ENCODE results near the gene GNAZ.
"Not testable (repeated sequence)": the region's sequence is repeated elsewhere in the genome, so short reads cannot be mapped to it uniquely, and the experiment has no call there.

GNAZ gene

DNA sequence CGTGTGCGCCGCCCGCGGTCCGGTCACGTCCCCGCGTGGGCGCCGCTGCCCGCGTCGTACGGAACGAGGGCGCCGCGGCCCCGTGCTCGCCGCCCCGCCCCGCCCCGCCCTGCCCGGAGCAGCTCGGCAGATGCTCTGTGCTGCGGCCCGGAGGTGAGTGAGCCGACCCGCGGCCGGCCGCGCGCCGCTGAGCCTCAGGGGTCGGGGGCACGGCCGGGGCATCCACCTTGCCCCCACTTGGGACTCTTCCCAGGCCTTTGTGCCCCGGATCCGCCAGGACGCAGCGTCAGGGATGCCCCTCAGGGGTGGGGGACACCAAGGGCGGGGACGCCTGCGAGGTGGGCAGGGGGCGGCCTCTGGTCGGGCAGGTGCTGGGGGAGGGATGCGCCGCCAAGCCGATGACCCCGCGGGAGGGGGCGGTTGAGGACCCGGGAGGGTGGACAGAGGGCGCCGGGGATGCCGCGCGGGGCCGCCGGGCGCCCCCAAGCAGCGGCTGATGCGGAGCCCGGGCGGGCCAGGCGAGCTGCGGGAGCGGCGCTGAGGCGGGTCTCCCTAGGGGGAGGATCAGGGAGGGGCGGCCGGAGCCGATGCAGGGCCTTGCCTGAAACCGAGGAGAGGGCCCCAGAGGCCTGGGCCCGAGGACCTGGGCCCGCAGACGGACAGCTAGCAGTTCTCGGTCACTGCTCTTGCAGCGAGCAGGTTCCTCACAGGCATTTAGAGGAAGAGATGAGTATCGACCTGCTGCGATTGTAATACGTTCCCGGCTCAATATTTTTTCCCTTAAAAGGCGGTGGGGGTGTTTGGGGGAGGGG lies at the start of gene GNAZ:
GNAZ (plus strand) TSS at position 102 of the 812 bp plus-strand sequence. CDS start 25,177 bp downstream, outside the sequence.
- in situ Hi-C loops (cut with MboI; ENCODE audit: low sequenced_read_pairs), result no loop called here

DNA sequence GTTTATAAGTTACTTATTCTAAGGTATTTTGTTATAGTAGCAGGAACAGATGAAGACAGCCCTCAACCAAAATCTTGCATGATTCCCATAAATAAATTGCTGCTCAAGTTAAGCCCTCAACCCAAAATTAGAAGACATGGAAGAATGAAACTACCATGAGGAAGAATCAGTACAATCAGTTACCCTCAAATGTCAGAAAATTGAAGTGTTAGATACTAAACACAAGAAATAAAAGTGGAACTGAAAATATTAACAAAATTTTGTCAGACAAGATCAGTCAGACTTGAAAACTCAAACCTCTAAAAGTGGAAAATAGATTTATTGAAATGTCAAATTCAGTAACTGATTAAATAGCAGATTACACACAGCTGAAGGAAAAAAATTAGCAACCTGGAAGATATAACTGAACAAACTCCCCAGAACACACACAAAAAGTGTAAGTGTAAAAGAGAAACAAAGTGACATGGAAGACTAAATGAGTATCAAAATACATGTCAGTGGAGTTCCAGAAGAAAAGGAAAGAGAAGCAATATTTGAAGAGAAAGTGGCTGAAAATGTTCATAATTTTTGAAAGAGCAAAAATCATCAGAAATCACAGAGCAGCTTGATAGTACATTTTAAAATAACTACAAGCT lies 49.5 kb upstream of the GNAZ start:
- in situ Hi-C loops (cut with MboI; ENCODE audit: low sequenced_read_pairs), result no loop called here

DNA sequence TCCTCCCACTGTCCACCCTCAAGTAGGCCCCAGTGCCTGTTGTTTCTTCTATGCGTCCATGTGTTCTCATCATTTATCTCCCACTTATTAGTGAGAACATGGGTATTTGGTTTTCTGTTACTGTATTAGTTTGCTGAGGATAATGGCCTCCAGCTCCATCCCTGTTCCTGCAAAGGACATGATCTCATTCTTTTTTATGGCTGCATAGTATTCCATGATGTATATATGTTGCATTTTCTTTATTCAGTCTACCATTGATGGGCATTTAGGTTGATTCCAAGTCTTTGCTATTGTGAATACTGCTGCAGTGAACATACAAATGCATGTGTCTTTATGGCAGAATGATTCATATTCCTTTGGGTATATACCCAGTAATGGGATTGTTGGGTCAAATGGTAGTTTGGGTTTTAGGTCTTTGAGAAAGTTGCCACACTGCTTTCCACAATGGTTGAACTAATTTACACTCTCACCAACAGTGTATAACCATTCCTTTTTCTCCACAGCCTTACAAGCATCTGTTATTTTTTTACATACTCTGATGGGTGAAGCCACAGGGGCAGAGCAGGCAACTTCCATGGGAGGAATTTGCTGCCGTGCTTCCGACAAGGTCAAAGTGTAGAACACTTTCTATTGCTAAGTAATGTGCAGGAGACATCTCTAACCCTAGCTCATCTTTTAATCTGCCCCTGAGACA lies 48.5 kb upstream of the GNAZ start:
- in situ Hi-C loops (cut with MboI; ENCODE audit: low sequenced_read_pairs), result not testable (repeated sequence)

DNA sequence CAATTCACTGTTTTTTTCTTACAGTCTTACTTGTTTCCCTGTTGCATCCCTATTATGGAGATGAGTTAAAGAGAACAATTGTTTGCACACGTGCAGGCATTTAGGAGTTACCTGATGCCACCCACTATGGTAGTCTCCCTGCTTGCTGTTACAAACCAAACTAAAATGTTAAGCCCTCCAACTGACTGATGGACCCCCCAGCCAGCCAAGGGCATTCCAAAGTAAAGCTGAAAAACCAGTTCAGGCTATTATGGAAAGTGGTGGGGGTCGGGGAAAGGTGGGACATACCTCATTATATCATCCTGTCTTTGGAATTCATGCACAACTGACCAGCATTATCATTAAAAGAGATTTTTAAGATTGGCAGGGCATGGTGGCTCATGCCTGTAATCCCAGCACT lies 47.0 kb upstream of the GNAZ start:
- in situ Hi-C loops (cut with MboI; ENCODE audit: low sequenced_read_pairs), result no loop called here

DNA sequence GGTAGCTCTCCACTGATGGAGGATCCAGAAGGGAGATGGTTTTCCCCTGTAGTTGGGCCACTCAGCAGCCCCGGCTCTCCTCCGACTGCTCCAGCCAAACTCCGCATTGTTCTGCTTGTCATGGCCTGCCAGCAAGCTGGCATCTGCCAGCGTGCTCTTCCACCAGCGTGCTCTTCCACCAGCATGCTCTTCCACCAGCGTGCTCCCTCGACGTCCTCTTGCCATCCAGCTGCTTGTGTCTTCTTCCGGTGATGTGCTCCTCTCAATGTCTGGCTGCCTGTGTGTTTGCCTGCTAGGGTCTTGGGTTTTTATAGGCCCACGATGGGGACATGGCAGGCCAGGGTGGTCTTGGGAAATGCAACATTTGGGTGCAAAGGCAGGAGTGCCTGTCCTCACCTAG lies 43.5 kb upstream of the GNAZ start:
- in situ Hi-C loops (cut with MboI; ENCODE audit: low sequenced_read_pairs), result no loop called here

DNA sequence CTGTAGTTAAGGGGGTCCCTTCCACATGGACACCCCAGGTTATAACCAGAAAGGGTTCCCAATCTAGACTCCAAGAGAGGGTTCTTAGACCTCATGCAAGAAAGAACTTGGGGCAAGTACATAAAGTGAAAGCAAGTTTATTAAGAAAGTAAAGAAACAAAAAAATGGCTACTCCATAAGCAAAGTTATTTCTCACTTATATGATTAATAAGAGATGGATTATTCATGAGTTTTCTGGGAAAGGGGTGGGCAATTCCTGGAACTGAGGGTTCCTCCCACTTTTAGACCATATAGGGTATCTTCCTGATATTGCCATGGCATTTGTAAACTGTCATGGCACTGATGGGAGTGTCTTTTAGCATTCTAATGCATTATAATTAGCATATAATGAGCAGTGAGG lies 42.5 kb upstream of the GNAZ start:
- in situ Hi-C loops (cut with MboI; ENCODE audit: low sequenced_read_pairs), result not testable (repeated sequence)

DNA sequence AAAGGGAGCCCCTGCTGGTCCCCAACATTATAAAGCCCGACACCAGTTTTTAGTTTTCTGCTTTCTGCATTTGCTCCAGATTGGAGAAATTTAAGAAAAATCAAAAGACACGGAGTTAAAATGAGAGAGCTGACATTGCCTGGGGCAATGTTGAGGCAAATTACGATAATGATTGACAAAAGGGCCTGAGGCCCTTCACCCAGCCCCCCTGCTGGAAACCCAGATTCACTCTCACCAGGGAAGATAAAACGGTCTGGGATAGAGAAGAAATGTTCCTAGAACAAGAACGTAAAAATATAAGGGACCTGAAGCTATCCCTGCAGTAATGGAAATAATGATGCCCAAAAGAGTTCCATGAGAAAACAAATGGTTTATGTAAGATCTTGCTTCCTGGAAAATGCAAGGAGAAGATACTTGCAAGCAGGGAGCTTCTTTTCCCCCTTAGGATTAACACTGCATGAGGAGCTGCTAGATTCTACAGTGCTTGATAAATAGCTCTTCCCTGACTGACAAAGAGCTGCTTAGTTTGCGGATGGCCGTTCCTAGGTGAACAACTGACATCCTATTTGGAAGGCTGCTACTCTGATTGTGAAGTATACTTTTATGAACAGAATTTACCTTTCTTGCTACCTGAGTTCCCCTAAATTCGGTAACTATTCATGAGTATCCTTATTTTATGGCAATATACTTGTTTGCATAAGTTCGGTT lies 40.6 kb upstream of the GNAZ start:
- in situ Hi-C loops (cut with MboI; ENCODE audit: low sequenced_read_pairs), result no loop called here

DNA sequence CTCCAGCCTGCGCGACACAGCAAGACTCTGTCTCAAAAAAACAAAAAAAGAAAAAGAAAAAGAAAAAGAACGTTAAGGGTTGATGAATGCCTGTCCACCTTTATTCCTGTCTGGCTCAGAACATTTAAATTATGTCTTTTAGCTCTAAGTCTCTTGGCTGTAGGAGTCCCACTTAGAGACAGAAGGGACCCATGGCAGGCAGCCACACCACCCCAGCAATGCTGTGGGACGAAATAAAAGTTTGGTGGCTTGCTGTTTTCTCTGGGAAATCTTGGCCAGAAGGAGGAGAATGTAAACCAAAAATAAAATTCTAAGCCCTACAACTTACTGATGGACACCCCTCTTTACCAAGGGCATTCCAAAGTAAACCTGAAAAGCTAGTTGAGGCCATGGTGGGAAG lies 38.9 kb upstream of the GNAZ start:
- in situ Hi-C loops (cut with MboI; ENCODE audit: low sequenced_read_pairs), result no loop called here

DNA sequence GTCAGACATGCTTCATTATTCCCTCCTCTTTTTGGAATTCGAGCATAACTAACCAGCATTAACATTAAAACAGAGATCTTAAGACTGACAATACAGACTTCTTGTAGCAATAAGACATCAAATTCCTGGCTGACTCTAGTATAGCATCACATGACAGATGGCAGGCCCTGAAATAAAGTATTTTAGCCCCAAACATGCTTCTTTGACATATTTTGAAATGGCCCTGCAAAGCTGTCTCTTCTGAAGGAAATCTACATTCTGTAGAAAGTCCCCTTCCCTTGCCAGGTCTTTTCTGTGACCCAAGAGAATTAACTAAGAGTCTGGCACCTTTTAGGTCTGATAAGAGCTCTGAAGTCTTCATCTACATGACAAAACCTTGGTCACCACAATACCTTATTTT lies 38.5 kb upstream of the GNAZ start:
- in situ Hi-C loops (cut with MboI; ENCODE audit: low sequenced_read_pairs), result no loop called here

DNA sequence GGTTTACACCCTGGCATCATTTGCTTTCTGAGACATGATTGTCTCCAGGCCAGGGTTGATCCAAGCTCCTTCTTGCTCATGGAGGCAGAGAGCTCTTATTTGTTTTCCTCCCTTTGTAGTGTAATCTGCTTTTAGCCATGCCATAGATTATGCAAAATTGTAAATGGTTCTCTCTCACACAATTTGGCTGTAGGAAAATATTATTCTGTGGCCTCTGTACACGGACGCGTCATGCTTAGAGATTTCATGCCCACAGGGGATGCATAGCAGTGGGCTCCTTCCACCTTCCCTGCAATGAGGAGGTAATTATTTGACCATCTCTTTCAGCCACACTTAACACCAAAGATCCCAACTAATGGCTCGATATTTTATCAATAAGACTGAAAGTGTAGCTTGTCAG lies 37.7 kb upstream of the GNAZ start:
- in situ Hi-C loops (cut with MboI; ENCODE audit: low sequenced_read_pairs), result no loop called here

DNA sequence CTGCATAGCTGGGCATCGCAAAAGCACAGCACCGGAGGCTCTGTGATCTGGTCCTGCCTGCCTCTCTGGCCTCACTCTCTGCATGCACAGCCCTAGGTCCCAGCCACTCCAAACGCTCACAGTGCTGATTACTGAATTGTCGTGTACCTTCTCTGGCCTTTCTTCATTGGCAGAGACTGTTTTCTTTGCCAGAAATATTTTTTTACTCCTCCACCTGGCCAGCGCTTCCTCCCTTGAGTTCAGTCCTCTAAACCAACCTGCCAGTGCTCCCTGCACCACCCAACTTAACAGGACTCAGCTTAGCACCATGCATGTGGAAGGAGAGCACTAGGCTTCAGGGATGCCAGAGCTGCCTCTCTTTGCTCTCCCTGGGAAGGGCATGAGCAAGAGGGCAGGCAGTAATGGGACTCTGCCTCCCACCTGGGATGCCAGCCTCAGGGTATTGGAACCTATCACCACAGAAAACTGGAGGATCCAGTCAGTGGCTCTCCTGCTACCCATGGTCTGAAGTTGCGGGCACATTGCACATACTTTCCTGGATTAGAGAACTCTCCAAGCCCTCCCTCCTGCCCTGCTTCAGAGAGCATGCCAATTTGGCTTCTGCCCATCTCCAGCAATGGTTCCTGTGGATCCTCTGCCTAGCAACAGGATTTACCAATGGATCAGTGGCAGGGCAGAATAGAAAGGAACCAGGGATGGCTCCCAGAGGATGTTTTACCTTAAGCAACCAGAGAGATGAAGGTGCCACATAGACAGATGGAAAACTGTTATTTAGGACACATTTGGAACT lies 37.0 kb upstream of the GNAZ start:
- in situ Hi-C loops (cut with MboI; ENCODE audit: low sequenced_read_pairs), result no loop called here

DNA sequence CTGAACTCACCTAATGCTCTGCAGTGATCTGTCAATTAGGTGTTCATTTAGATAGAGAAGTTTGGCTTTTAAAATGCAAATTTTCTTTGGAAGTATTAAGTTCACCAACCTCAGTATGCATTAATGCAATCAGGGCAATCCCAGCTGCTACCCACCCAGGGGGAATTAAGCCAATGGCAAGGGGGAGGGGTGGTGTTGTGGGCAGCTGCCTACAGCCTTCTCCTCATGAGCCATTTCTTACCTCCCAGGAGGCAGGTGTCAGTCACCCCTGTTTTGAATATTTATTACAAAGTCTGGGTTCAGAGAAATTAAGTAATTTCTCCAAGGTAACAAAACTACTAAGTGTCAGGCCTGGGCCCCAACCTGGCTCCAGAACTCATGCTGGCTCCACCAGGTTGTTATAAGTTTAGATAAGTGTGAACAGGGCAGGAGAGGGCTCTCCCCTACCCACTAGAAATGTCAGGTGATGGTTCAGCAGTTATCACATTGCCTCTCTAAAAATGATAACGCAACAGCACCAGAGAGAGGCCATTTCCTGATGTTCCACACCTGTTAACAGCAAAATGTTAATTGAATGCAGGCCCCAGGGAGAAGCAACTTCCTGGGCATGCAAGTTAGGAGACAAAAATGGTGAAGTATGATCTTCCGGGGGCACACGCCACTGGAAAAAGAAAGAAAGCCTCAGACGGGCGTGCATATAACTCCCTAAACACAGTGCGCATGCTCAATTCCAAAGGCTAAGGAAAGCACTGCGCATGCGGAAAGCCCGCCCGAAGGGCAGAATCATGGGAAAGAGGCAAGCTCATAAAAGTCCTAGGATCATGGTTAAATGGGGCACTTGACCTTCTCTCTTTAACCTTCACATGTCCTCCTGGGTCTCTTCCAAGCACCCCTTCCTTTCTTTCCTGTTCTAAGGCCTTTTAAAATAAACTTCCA lies 35.4 kb upstream of the GNAZ start:
- in situ Hi-C loops (cut with MboI; ENCODE audit: low sequenced_read_pairs), result no loop called here

DNA sequence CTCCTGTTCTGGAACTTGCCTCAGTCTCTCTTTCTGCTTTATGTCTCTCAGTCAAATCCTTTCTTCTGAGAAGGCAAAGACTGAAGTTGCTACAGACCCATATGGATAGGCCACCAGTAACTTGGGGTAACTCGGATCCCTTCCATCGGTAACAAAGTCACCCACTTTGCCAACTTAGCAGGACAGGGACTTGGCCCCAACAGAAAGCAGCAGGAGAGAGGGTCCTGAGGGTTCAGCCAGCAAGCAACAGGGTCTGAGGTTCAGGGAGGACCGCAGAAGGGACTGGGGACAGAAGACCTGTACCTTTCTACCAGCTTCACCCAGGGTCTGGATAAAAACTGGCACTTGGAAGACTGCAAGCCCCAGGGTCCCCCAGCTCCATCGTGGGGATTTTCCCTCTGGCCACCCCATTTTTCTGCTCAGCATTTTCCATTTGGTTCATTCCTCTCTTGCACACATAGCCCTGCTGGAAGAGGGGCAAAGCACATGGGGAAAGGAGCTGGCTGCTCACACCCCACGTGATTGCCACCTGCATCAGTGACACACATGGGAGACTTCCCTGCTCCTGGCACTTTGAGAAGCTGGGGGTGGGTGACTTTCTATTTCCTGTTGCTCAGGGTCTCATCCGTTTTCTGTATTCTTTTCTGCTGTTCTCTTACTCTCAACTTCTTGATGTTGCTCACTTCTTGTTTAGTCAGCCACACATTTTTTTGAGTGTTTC lies 34.6 kb upstream of the GNAZ start:
- in situ Hi-C loops (cut with MboI; ENCODE audit: low sequenced_read_pairs), result no loop called here

DNA sequence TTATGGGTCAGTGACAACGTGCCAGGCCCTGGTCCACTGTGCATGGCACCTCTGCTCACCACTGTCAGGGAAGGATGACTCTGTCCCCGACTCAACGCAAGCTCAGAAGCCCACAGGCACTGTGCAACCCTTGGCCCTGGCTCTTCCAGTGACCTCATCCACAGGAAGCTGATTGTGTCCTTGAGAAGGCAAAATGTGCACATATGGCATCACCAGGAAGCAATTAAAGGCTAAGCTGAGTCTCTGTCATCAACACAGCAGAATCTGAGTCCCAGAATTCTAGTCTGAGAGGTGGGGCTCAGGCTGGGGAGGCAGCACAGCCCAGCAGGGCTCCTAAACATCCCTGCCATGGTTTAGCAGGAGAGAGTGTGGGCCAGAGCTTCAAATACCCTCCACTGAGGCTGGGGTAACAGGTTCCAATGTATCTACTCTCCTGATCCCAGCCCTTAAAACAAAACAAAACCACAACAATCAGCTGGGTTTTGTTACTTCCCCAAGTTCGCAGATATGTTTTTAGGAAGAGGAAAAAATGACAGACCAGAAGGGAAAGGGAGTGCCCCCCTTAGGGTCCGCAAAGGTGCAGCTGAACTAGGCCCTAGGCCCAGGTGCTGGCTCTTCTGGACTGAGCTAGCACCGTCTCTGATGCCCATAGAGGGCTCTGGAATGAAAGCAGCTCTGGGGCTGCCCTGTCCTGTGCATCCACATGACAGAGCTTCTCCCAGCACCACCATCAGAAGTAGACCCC lies 33.5 kb upstream of the GNAZ start:
- in situ Hi-C loops (cut with MboI; ENCODE audit: low sequenced_read_pairs), result no loop called here

DNA sequence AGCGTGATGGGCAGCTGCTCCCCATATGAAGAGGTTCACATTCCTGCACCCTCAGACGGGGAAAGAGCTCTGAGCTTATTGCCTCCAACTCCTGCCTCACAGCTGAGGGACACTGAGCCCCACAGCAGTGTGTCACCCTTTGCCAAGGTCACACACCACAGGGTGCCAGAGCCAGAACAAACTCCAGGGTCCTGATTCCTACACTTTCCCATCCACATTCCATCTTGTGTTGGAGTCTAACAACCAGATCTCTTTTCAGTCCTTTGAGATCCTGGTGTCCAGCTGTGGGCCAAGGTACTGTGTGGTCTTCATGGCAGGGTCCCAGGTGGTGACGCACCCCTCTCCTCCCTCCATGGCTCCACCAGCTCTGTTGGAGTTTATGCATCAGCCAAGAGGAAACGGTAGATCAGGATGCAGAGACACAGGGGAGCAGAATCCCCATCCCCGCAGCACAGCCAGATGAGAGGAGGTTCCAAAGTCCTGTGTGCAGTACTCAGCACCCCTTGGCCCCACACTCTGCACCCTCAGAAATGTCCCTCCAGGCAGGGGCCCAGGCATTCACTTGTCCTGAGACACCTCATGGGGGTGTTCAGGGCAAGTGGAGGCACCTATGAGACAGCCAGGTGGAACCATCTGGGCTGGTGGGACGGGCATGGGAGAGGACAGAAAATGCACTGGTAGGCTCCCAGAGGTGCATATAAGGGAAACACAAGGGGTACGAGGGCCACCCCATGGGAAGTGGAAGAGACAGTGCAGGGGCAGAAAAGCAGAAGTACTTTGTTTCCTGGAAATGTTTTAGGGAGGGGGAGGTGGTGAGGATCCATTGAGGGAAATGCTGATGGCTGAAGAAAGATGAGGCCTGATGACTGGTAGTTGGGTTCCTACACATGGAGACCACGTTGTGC lies 32.6 kb upstream of the GNAZ start:
- in situ Hi-C loops (cut with MboI; ENCODE audit: low sequenced_read_pairs), result no loop called here

DNA sequence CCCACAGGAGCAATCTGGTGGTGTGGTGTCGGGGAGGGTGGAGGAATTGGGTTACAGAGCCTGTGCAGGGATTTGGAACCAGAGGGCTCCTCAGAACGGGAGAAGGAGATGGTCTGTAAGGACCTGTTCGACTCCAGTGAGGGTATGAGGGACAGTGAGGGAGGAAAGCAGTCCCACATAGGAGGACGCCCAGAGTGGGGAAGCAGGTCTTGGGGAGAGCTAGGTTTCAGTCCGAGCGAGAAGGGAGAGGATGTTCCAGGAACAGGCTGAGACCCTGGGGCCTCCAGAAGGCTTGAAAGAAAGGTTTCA lies 32.0 kb upstream of the GNAZ start:
- in situ Hi-C loops (cut with MboI; ENCODE audit: low sequenced_read_pairs), result no loop called here

DNA sequence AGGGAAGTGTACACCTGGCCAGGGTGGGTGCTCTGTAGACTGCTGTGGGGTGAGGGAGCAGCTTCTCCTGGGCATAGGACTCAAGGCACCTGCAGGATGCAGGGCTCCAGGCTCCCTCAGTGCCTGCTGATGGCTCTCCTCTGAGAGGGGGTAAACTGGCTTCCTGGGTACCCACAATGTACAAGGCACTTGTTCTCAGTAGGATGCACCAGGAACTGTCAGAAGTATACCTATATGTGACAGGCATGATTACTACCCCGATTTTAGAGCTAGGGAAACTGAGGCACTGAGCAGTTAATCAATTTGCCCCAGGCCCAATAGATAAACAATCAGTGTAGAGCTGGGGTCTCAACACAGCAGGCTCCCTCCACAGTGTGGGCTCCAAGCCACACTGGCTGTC lies 31.4 kb upstream of the GNAZ start:
- in situ Hi-C loops (cut with MboI; ENCODE audit: low sequenced_read_pairs), result no loop called here

Measured in HL-60/S4 treated with phorbol 12-myristate 13-acetate at 8.2 ng/mL for 4 days and 3 days (cell line).